ENCODE data around the gene DOCK8.

GRCh38 chr9:217950-218349 is 3.3 kb downstream of the DOCK8 start:
- TF ChIP-seq CTCF (IDR thresholded peaks at IDR 0.05) (no peak), POLR2A (IDR thresholded peaks at IDR 0.05) (no peak)
